ENCODE measurements around the gene MOSMO.

DNA sequence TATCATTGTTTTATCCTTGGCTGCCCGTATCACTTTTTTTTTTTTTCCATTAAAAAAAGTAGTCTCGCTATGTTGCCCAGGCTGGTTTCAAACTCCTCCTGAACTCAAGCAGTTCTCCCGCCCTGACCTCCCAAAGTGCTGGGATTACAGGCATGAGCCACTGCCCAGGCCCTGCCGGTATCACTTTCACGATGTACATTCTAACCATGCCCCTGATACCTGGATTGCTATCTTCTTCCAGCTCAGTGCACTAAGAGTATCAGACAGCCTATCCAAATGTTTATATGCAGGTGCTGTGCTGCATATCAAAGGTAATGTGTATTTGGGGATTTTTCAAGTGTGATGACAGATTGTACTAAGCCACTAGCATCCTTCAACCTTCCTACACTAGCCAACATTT lies 14.2 kb downstream of the MOSMO start:
- TF ChIP-seq, protein P1, sequence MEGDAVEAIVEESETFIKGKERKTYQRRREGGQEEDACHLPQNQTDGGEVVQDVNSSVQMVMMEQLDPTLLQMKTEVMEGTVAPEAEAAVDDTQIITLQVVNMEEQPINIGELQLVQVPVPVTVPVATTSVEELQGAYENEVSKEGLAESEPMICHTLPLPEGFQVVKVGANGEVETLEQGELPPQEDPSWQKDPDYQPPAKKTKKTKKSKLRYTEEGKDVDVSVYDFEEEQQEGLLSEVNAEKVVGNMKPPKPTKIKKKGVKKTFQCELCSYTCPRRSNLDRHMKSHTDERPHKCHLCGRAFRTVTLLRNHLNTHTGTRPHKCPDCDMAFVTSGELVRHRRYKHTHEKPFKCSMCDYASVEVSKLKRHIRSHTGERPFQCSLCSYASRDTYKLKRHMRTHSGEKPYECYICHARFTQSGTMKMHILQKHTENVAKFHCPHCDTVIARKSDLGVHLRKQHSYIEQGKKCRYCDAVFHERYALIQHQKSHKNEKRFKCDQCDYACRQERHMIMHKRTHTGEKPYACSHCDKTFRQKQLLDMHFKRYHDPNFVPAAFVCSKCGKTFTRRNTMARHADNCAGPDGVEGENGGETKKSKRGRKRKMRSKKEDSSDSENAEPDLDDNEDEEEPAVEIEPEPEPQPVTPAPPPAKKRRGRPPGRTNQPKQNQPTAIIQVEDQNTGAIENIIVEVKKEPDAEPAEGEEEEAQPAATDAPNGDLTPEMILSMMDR (IDR thresholded peaks at IDR 0.05; ENCODE audit: low read depth, low read length): no peak
- TF ChIP-seq EZH2phosphoT487 (IDR thresholded peaks at IDR 0.05; ENCODE audit: low read depth): no peak
